SHP77 (cell line): Measurements from ENCODE around the gene ABCB9.

Experiments used
- DNase-seq, 2 experiments: peaks; one replicate each; lab custom pipeline; 2025; lab: John Stamatoyannopoulos, UW

Gene ABCB9

GRCh38 chr12:122981587-122982476 lies 15.6 kb upstream of the ABCB9 start:
- no peak for DNase-seq

- DNase-seq, result peak in 1 of 2 experiments; percentile 31
Observed at GRCh38 chr12:122981036-122981471, 14.8 kb upstream of the ABCB9 start.

- peak in 1 of 2 experiments; percentile 62 for DNase-seq
Observed at GRCh38 chr12:122980183-122981035, 14.1 kb upstream of the ABCB9 start, which contains the start of gene ARL6IP4. ARL6IP4 (plus strand) TSS chr12:122980681; CDS start chr12:122981140, 459 bp downstream.

- no peak for DNase-seq
Observed at GRCh38 chr12:122979908-122980182, 13.6 kb upstream of the ABCB9 start.

- no peak for DNase-seq
Observed at GRCh38 chr12:122979001-122979907, 13.0 kb upstream of the ABCB9 start.

- DNase-seq, result no peak
Observed at GRCh38 chr12:122978507-122978955, 12.3 kb upstream of the ABCB9 start.

- no peak for DNase-seq
Observed at GRCh38 chr12:122977655-122978392, 11.6 kb upstream of the ABCB9 start.

GRCh38 chr12:122977153-122977552 lies 10.9 kb upstream of the ABCB9 start:
- DNase-seq, result no peak

- no peak for DNase-seq
Observed at GRCh38 chr12:122976648-122976975, 10.3 kb upstream of the ABCB9 start.

GRCh38 chr12:122975790-122976647 lies 9.8 kb upstream of the ABCB9 start:
- no peak for DNase-seq

GRCh38 chr12:122974892-122975789 lies 8.9 kb upstream of the ABCB9 start, which contains the start of gene OGFOD2:
OGFOD2 (plus strand) TSS chr12:122975244; CDS start chr12:122975252, 8 bp downstream.
- DNase-seq, result peak; percentile 87 to 96

- DNase-seq, result peak; percentile 99
Observed at GRCh38 chr12:122974274-122974891, 8.1 kb upstream of the ABCB9 start.

GRCh38 chr12:122969676-122970075 lies 3.4 kb upstream of the ABCB9 start:
- DNase-seq, result no peak

- DNase-seq, result no peak
Observed at GRCh38 chr12:122968104-122968503, 1.8 kb upstream of the ABCB9 start.

- DNase-seq, result no peak
Observed at GRCh38 chr12:122966743-122967550, 684 bp upstream of the ABCB9 start.

- no peak for DNase-seq
Observed at GRCh38 chr12:122965321-122965751, 927 bp downstream of the ABCB9 start.

- peak; percentile 36 to 48 for DNase-seq
Observed at GRCh38 chr12:122964439-122965257, 1.6 kb downstream of the ABCB9 start.
